Measurements from ENCODE around the gene TUBB1.

TUBB1 gene

DNA sequence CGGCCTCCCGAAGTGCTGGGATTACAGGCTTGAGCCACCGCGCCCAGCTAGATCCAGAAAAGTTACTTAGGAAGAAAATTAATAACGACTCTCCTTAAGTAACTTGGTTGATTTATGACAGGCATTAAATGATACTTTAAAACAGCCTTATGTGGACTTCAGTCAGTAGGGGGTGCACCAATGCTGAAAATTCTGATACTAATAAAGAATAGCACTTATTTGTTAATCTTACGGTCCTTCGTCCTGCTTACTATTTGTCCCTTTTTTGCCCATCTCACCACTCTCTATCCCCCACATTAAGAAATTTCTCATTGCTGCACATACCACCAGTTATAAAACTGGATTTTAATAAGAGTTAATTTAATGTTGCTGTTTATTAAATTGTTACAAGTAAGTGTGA is 36.1 kb downstream of the TUBB1 start:
- Histone ChIP-seq H3K79me2 (ENCODE audit: low read length) (no peaks in the 10 kb centered on the region), H3K4me3 (ENCODE audit: low read length) (no peak overlapping the region), H3K4me1 (ENCODE audit: low read length) (no peaks in the 10 kb centered on the region), H3K27ac (ENCODE audit: low read length) (no peak overlapping the region), H3K36me3 (replicated peaks; ENCODE audit: insufficient read depth, low read length) (no peaks in the 10 kb centered on the region), H3K4me2 (ENCODE audit: low read depth, low read length) (no peak overlapping the region), H3K9me3 (replicated peaks; ENCODE audit: insufficient read depth, low read length) (no peaks in the 10 kb centered on the region), H4K20me1 (ENCODE audit: insufficient read depth, low read length) (no peaks in the 10 kb centered on the region), H3F3A (ENCODE audit: insufficient read depth, low read length) (no peaks in the 10 kb centered on the region), H3K27me3 (replicated peaks; ENCODE audit: insufficient read depth, low read length) (0 out of 2 replicates have a peak, but pooled peaks cover 2% of the 10 kb centered on the region), H3K9ac (ENCODE audit: low read length) (no peak overlapping the region), H2AFZ (ENCODE audit: low read length) (no peak overlapping the region), H3K9me2 (replicated peaks; ENCODE audit: insufficient read depth, low read length) (no peaks in the 10 kb centered on the region)
- TF ChIP-seq CTCF (IDR thresholded peaks at IDR 0.05; ENCODE audit: low read length): peak; percentile 27
- TF ChIP-seq EZH2phosphoT487 (IDR thresholded peaks at IDR 0.05; ENCODE audit: low read length): no peak
- TF ChIP-seq EZH2 (optimal IDR thresholded peaks at IDR 0.05; ENCODE audit: low read depth, low read length): no peak
- DNase-seq: no peak

DNA sequence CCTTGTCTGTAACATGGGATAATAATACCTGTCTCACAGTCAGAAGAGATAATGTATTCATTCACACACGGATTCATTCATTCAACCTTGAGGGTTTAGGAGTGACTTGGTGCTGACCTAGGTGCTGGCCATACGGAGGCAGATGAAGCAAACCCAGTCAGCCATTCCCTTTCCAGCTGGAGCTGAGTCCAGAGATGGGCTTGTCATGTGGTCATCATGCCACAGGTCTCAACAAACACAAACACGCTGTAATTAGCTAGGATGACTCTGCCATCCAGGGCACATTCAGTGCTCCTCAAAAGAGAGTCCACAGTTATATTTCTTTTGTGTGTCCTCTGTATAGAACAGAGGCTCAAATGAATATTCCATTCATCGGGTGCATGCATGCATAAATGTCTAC is 42.9 kb downstream of the TUBB1 start:
- H4K20me1 ChIP-seq (ENCODE audit: insufficient read depth, low read length): no peaks in the 10 kb centered on the region
- H3K4me3 ChIP-seq (ENCODE audit: low read length): no peak overlapping the region
- no peaks in the 10 kb centered on the region for H3K4me1 ChIP-seq (ENCODE audit: low read length)
- H3K9me2 ChIP-seq (replicated peaks; ENCODE audit: insufficient read depth, low read length): no peaks in the 10 kb centered on the region
- no peak overlapping the region for H3K27ac ChIP-seq (ENCODE audit: low read length)
- H3K9ac ChIP-seq (ENCODE audit: low read length): no peak overlapping the region
- DNase-seq: no peak
- H3K27me3 ChIP-seq (replicated peaks; ENCODE audit: insufficient read depth, low read length): no peaks in the 10 kb centered on the region
- no peak overlapping the region for H3K4me2 ChIP-seq (ENCODE audit: low read depth, low read length)
- no peaks in the 10 kb centered on the region for H3K79me2 ChIP-seq (ENCODE audit: low read length)
- no peaks in the 10 kb centered on the region for H3F3A ChIP-seq (ENCODE audit: insufficient read depth, low read length)
- H3K9me3 ChIP-seq (replicated peaks; ENCODE audit: insufficient read depth, low read length): no peaks in the 10 kb centered on the region
- no peaks in the 10 kb centered on the region for H3K36me3 ChIP-seq (replicated peaks; ENCODE audit: insufficient read depth, low read length)
- no peak overlapping the region for H2AFZ ChIP-seq (ENCODE audit: low read length)
- no peak for TF ChIP-seq EZH2 (optimal IDR thresholded peaks at IDR 0.05; ENCODE audit: low read depth, low read length)
- no peak for TF ChIP-seq CTCF (IDR thresholded peaks at IDR 0.05; ENCODE audit: low read length)
- TF ChIP-seq EZH2phosphoT487 (IDR thresholded peaks at IDR 0.05; ENCODE audit: low read length): no peak

DNA sequence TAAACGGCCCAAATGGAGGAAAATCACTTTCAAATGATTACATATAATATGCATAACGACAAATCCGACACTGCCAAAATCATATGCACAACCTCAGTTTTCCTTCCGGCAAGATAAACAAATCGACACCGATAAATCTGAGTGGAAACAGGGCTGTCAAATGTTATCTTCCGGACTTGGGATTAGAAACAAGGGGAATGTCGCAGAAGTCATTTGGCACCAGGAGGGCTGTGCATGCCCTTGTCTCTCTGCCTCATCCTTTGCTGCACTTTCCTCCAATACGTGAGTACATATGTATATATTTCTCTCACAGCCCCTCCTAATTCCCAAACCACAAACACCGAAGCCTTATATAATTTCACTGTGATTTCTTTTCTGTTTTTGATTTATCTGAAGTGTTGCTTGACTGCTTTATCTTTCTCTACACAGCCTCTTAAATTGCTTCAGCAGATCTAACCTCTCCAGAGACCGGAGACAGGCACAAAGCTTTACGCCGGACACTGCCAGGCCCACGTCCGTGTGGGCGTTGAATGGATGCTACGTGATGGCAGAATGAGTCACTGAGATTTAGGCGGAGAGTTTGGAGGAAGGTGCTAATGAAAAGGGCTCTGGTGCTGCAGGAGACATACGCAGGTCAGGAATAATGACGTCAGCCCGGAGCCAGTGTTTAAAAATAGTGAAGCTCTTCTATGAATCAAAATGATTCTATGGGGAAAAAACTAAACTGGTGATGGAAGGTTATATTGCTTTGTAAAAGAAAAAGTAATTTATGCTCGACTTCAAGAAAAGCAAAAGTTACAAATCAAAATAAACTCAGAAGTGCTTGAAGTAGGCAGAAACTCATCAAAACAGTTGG is 44.4 kb downstream of the TUBB1 start:
- H3K79me2 ChIP-seq (ENCODE audit: low read length): no peaks in the 10 kb centered on the region
- H3K36me3 ChIP-seq (replicated peaks; ENCODE audit: insufficient read depth, low read length): no peaks in the 10 kb centered on the region
- H2AFZ ChIP-seq (ENCODE audit: low read length): no peak overlapping the region
- H3K27ac ChIP-seq (ENCODE audit: low read length): no peak overlapping the region
- H3K4me1 ChIP-seq (ENCODE audit: low read length): no peaks in the 10 kb centered on the region
- no peak for DNase-seq
- TF ChIP-seq EZH2 (optimal IDR thresholded peaks at IDR 0.05; ENCODE audit: low read depth, low read length) (no peak), CTCF (IDR thresholded peaks at IDR 0.05; ENCODE audit: low read length) (no peak), EZH2phosphoT487 (IDR thresholded peaks at IDR 0.05; ENCODE audit: low read length) (no peak)
- H3K4me2 ChIP-seq (ENCODE audit: low read depth, low read length): no peak overlapping the region
- H3K4me3 ChIP-seq (ENCODE audit: low read length): no peak overlapping the region
- H3K9me2 ChIP-seq (replicated peaks; ENCODE audit: insufficient read depth, low read length): no peaks in the 10 kb centered on the region
- H3K9ac ChIP-seq (ENCODE audit: low read length): no peak overlapping the region
- H3K9me3 ChIP-seq (replicated peaks; ENCODE audit: insufficient read depth, low read length): no peaks in the 10 kb centered on the region
- H3F3A ChIP-seq (ENCODE audit: insufficient read depth, low read length): no peaks in the 10 kb centered on the region
- H3K27me3 ChIP-seq (replicated peaks; ENCODE audit: insufficient read depth, low read length): no peaks in the 10 kb centered on the region
- H4K20me1 ChIP-seq (ENCODE audit: insufficient read depth, low read length): no peaks in the 10 kb centered on the region
